Liver (tissue), 9 donors: ENCODE measurements around the gene UTP25. TPM values are rescaled to one million over a fixed set of nuclear protein-coding genes. Genes with fewer than 3 reads are reported as not detected.

Experiments
- DNase-seq: peaks from one replicate; pipeline ENCODE4 v3.0.0-alpha.2; 2017; ENCODE audit warnings: low spot score
- H3K27ac ChIP-seq, 2 donors: one replicate each; pipeline ENCODE4 v1.7.0; 2013; ENCODE audit warnings: inconsistent platforms in 2 of 2, low read length in 2 of 2, control low read depth in 1 of 2, low read depth in 1 of 2, mild to moderate bottlenecking in 1 of 2
- H3K27me3 ChIP-seq, 4 donors: one replicate each; pipeline versions ENCODE4 v1.6.1 to v1.7.0; 2013; ENCODE audit warnings: low read length in 3 of 4, inconsistent platforms in 1 of 4, mild to moderate bottlenecking in 1 of 4, moderate library complexity in 1 of 4; ENCODE audit not compliant: control insufficient read depth in 4 of 4, insufficient read depth in 4 of 4
- H3K36me3 ChIP-seq, 4 donors: one replicate each; pipeline versions ENCODE4 v1.6.1 to v1.7.0; 2013; ENCODE audit warnings: low read length in 3 of 4, mild to moderate bottlenecking in 3 of 4, low read depth in 1 of 4, moderate library complexity in 1 of 4; ENCODE audit not compliant: control insufficient read depth in 4 of 4, insufficient read depth in 3 of 4
- H3K4me1 ChIP-seq, 4 donors: one replicate each; pipeline versions ENCODE4 v1.6.1 to v1.7.0; 2013; ENCODE audit warnings: low read length in 3 of 4, mild to moderate bottlenecking in 3 of 4, moderate library complexity in 1 of 4; ENCODE audit not compliant: control insufficient read depth in 4 of 4, insufficient read depth in 4 of 4
- H3K4me3 ChIP-seq, 3 donors: one replicate each; pipeline versions ENCODE4 v1.6.1 to v1.7.0; 2013; ENCODE audit warnings: low read length in 3 of 3, control low read depth in 1 of 3, low read depth in 1 of 3, mild to moderate bottlenecking in 1 of 3
- H3K9ac ChIP-seq, 2 donors: one replicate each; pipeline ENCODE4 v1.7.0; 2013; ENCODE audit warnings: low read length in 2 of 2, mild to moderate bottlenecking in 2 of 2, moderate library complexity in 2 of 2, control low read depth in 1 of 2, low read depth in 1 of 2
- H3K9me3 ChIP-seq, 4 donors: one replicate each; pipeline versions ENCODE4 v1.6.1 to v1.7.0; 2013; ENCODE audit warnings: low read length in 3 of 4; ENCODE audit not compliant: control insufficient read depth in 4 of 4
- EGR1 ChIP-seq, 2 donors: IDR thresholded peaks; 2 replicates each; pipeline ENCODE4 v1.6.1; 2016 to 2018; ENCODE audit warnings: antibody characterized with exemption in 2 of 2, low read depth in 2 of 2
- FOXA1 ChIP-seq: IDR thresholded peaks from 2 replicates; pipeline ENCODE4 v1.6.1; 2016; ENCODE audit warnings: antibody characterized with exemption
- FOXA2 ChIP-seq: IDR thresholded peaks from 2 replicates; pipeline ENCODE4 v1.6.1; 2016; ENCODE audit warnings: antibody characterized with exemption
- GABPA ChIP-seq, 2 donors: IDR thresholded peaks in 1 of 2; conservative IDR thresholded peaks in 1 of 2; 2 replicates each; pipeline ENCODE4 v1.6.1; 2016; ENCODE audit warnings: antibody characterized with exemption in 2 of 2, mild to moderate bottlenecking in 1 of 2, moderate library complexity in 1 of 2
- HNF4A ChIP-seq, 2 donors: conservative IDR thresholded peaks; 2 replicates each; pipeline ENCODE4 v1.6.1; 2016; ENCODE audit warnings: antibody characterized with exemption in 2 of 2, mild to moderate bottlenecking in 2 of 2
- HNF4G ChIP-seq: IDR thresholded peaks from 2 replicates; pipeline ENCODE4 v1.6.1; 2016; ENCODE audit warnings: antibody characterized with exemption
- JUND ChIP-seq, 2 donors: IDR thresholded peaks; 2 replicates each; pipeline ENCODE4 v1.6.1; 2016; ENCODE audit warnings: antibody characterized with exemption in 2 of 2
- NR2F2 ChIP-seq: IDR thresholded peaks from 2 replicates; pipeline ENCODE4 v1.6.1; 2016; ENCODE audit warnings: antibody characterized with exemption
- RAD21 ChIP-seq, 2 donors: IDR thresholded peaks; 2 replicates each; pipeline ENCODE4 v1.6.1; 2016; ENCODE audit warnings: antibody characterized with exemption in 2 of 2, mild to moderate bottlenecking in 2 of 2
- REST ChIP-seq: IDR thresholded peaks from 2 replicates; pipeline ENCODE4 v1.6.1; 2016; ENCODE audit warnings: antibody characterized with exemption, mild to moderate bottlenecking
- RXRA ChIP-seq, 2 donors: IDR thresholded peaks; 2 replicates each; pipeline ENCODE4 v1.6.1; 2017 to 2018; ENCODE audit warnings: antibody characterized with exemption in 2 of 2, mild to moderate bottlenecking in 1 of 2
- SP1 ChIP-seq: IDR thresholded peaks from 2 replicates; pipeline ENCODE4 v1.6.1; 2018; ENCODE audit warnings: antibody characterized with exemption, mild to moderate bottlenecking
- TAF1 ChIP-seq: conservative IDR thresholded peaks from 2 replicates; pipeline ENCODE4 v1.6.1; 2016; ENCODE audit warnings: antibody characterized with exemption, mild to moderate bottlenecking
- YY1 ChIP-seq: IDR thresholded peaks from 2 replicates; pipeline ENCODE4 v1.6.1; 2016; ENCODE audit warnings: antibody characterized with exemption, mild to moderate bottlenecking
- ZBTB33 ChIP-seq: IDR thresholded peaks from 2 replicates; pipeline ENCODE4 v1.6.1; 2016; ENCODE audit warnings: antibody characterized with exemption
- WGBS: extraction: QIAGEN DNeasy Blood & Tissue Kit; methylation state at CpG from one replicate; pipeline ENCODE4 v1.1.7; 2013; 5-methylcytosine and 5-hydroxymethylcytosine counted together
- polyA plus RNA-seq, 2 donors: library from polyadenylated mRNA; stranded (reverse) in 1 of 2; unstranded in 1 of 2; fragments of 200-250 nt in 1 of 2; fragments of >200 nt in 1 of 2; fragmentation: Nextera tagmentation in 1 of 2; extraction: Ambion mirVana in 1 of 2; gene quantifications; one replicate each; pipeline versions ENCODE4 v1.2.1 to v1.2.3, GENCODE V29; 2013 to 2015
- total RNA-seq, 2 donors: library from RNA; depleted of rRNA; stranded (reverse); fragments of >200 nt; gene quantifications; one replicate each; pipeline ENCODE4 v1.2.3, GENCODE V29; 2014
- TF ChIP-seq, protein P1 (sequence below): IDR thresholded peaks from 2 replicates; pipeline ENCODE4 v1.6.1; 2016; ENCODE audit warnings: antibody characterized with exemption
- donor health status: healthy.
- donor health status: healthy.
- donor health status: healthy.
- donor health status: healthy.
- donor health status: healthy.

Gene UTP25
- total and polyA plus RNA-seq, 4 donors: 2.4 to 7.7 (median 3.0) TPM

GRCh38 chr1:209816923-209817322 lies 10.8 kb upstream of the UTP25 start:
- H3K9ac ChIP-seq: no peak overlapping the region
- no peaks in the 10 kb centered on the region for H3K36me3 ChIP-seq
- H3K9me3 ChIP-seq: no peaks in the 10 kb centered on the region
- H3K4me3 ChIP-seq: no peak overlapping the region
- H3K27ac ChIP-seq: no peak overlapping the region
- no peaks in the 10 kb centered on the region for H3K4me1 ChIP-seq
- no peaks in the 10 kb centered on the region for H3K27me3 ChIP-seq
- 65% methylated on average over 3 of the region's 3 CpGs for WGBS
- no peak for DNase-seq
- TF ChIP-seq YY1: no peak
- no peak for TF ChIP-seq NR2F2
- TF ChIP-seq TAF1: no peak
- TF ChIP-seq REST: no peak
- TF ChIP-seq, protein P1, sequence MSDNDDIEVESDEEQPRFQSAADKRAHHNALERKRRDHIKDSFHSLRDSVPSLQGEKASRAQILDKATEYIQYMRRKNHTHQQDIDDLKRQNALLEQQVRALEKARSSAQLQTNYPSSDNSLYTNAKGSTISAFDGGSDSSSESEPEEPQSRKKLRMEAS: no peak
- TF ChIP-seq HNF4G: no peak
- TF ChIP-seq GABPA (IDR thresholded peaks at IDR 0.05 in 1 of 2, conservative IDR thresholded peaks at IDR 0.05 in 1 of 2): no peak
- TF ChIP-seq HNF4A (conservative IDR thresholded peaks at IDR 0.05): no peak
- no peak for TF ChIP-seq FOXA2
- TF ChIP-seq JUND (IDR thresholded peaks at IDR 0.05): no peak
- TF ChIP-seq ZBTB33: no peak
- TF ChIP-seq RXRA (IDR thresholded peaks at IDR 0.05): no peak
- TF ChIP-seq FOXA1: no peak
- TF ChIP-seq SP1: no peak

GRCh38 chr1:209817691-209818090 lies 10.1 kb upstream of the UTP25 start:
- TF ChIP-seq JUND (IDR thresholded peaks at IDR 0.05) (no peak), YY1 (no peak), FOXA1 (no peak), HNF4A (conservative IDR thresholded peaks at IDR 0.05) (no peak), GABPA (IDR thresholded peaks at IDR 0.05 in 1 of 2, conservative IDR thresholded peaks at IDR 0.05 in 1 of 2) (no peak), RAD21 (IDR thresholded peaks at IDR 0.05) (no peak)
- DNase-seq: no peak

DNA sequence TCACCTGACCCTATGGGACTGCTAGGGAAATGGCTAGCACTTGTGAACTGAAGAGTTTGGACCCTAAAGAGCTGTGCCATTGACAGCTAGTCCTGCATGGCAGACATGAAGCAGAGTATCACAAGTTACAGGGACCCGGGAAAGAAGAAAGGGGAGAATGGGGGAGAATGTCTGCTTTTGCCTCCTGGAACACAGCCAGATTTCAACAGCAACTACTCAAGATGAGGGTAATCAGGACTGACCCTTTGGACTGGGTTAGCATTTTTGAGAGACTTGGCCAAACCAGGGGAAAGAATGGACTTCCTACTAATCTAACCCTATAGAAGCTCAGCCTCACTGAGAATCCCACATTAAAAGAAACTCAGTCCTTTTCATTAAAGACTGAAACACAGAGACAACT lies 8.7 kb upstream of the UTP25 start:
- no peaks in the 10 kb centered on the region for H3K9me3 ChIP-seq
- no peaks in the 10 kb centered on the region for H3K4me1 ChIP-seq
- no peak overlapping the region for H3K9ac ChIP-seq
- no peaks in the 10 kb centered on the region for H3K36me3 ChIP-seq
- H3K4me3 ChIP-seq: no peak overlapping the region
- no peaks in the 10 kb centered on the region for H3K27me3 ChIP-seq
- no peak overlapping the region for H3K27ac ChIP-seq
- 41% methylated on average over 1 of the region's 1 CpG for WGBS
- DNase-seq: no peak
- no peak for TF ChIP-seq HNF4A (conservative IDR thresholded peaks at IDR 0.05)
- no peak for TF ChIP-seq RAD21 (IDR thresholded peaks at IDR 0.05)
- no peak for TF ChIP-seq REST
- TF ChIP-seq EGR1 (IDR thresholded peaks at IDR 0.05; ENCODE audit: low read depth in 2 of 2): no peak
- no peak for TF ChIP-seq SP1
- no peak for TF ChIP-seq FOXA2
- no peak for TF ChIP-seq ZBTB33
- TF ChIP-seq FOXA1: no peak
- TF ChIP-seq NR2F2: no peak
- no peak for TF ChIP-seq YY1
- TF ChIP-seq TAF1: no peak
- TF ChIP-seq GABPA (IDR thresholded peaks at IDR 0.05 in 1 of 2, conservative IDR thresholded peaks at IDR 0.05 in 1 of 2): no peak

More at GRCh38 chr1:209817691-209818090, 10.1 kb upstream of the UTP25 start:
- no peaks in the 10 kb centered on the region for H3K4me1 ChIP-seq
- no peak overlapping the region for H3K27ac ChIP-seq
- 99% methylated on average over 1 of the region's 1 CpG for WGBS
- no peaks in the 10 kb centered on the region for H3K36me3 ChIP-seq
- no peak overlapping the region for H3K9ac ChIP-seq
- no peaks in the 10 kb centered on the region for H3K27me3 ChIP-seq
- H3K9me3 ChIP-seq: no peaks in the 10 kb centered on the region
- no peak overlapping the region for H3K4me3 ChIP-seq
